ENCODE data around the gene FSTL3.
A peak's percentile ranks its signal among the peaks of the same experiment; 100 is the strongest.
"Not testable (repeated sequence)": the region's sequence is repeated elsewhere in the genome, so short reads cannot be mapped to it uniquely, and the experiment has no call there.

FSTL3 gene

GRCh38 chr19:711254-711653 lies 35.1 kb downstream of the FSTL3 start:
- DNase-seq (ENCODE audit: low spot score): no peak

GRCh38 chr19:715347-715746 lies 39.2 kb downstream of the FSTL3 start:
- no peak for DNase-seq (ENCODE audit: low spot score)

- no peak for DNase-seq (ENCODE audit: low spot score)
Observed at GRCh38 chr19:718251-718951, 42.2 kb downstream of the FSTL3 start.

- DNase-seq (ENCODE audit: low spot score): peak; percentile 39
Observed at GRCh38 chr19:718991-719512, 42.9 kb downstream of the FSTL3 start.

GRCh38 chr19:719636-720344 lies 43.6 kb downstream of the FSTL3 start:
- DNase-seq (ENCODE audit: low spot score): peak; percentile 38

GRCh38 chr19:720345-721160 lies 44.4 kb downstream of the FSTL3 start:
- DNase-seq (ENCODE audit: low spot score): peak; percentile 30

DNA sequence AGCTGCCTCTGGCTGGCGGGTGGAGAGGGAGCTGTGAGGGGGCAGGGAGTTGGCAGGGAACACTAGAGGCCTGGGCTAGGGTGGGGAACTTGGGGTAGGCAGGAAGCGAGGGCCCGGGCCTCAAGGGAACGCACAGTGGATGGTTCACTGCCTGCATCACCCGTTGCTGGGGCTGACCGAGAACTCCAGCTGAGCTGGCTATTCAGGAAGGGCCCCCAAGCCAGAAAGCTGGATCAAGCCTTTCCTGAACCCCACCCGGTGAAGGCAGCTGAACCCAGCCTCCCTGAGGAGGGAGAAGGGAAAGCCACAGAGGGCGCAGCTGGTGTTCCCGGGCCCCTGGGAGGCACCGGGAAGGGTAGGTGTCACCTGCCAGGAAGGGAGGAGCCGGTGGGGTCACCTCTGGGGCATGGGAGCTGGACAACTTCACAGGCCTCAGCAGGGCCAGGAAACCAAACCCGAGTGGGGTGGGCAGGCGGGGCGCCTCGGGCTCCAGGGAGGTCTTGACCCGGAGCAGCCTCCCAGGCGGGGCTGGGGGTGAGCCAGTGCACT lies 46.4 kb downstream of the FSTL3 start:
- DNase-seq (ENCODE audit: low spot score): no peak

GRCh38 chr19:723247-723646 lies 47.1 kb downstream of the FSTL3 start:
- no peak for DNase-seq (ENCODE audit: low spot score)

- no peak for DNase-seq (ENCODE audit: low spot score)
Observed at GRCh38 chr19:723714-724113, 47.5 kb downstream of the FSTL3 start.

DNA sequence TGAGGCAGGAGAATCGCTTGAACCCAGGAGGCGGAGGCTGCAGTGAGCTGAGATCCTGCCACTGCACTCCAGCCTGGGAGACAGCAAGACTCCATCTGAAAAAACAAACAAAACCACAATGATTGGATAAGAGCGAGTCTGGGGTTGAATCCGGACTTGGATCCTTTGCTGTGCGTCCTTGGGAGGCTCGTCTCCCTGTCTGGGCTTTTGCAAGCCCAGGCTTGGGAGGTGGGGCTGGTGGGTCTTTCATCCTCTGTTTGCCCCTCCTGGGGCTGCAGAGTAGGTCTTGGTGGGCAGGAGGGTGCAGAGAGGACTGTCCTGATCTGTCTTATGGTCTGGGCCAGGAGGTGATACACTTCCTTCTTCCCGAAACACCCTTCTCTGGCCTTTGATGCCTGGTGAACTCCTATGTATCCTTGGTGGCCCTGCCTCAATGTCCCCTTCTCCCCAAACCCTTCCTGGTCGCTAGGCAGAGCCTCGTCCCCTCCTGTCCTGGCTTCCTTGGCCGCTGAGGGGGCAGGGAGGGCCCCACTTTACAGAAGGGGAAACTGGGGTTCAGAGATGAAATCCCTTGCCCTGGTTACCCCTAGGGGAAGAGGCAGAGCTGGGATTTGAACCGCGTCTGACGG lies 49.4 kb downstream of the FSTL3 start:
- no peak for DNase-seq (ENCODE audit: low spot score)

- no peak for DNase-seq (ENCODE audit: low spot score)
Observed at GRCh38 chr19:726993-727956, 51.1 kb downstream of the FSTL3 start.

DNA sequence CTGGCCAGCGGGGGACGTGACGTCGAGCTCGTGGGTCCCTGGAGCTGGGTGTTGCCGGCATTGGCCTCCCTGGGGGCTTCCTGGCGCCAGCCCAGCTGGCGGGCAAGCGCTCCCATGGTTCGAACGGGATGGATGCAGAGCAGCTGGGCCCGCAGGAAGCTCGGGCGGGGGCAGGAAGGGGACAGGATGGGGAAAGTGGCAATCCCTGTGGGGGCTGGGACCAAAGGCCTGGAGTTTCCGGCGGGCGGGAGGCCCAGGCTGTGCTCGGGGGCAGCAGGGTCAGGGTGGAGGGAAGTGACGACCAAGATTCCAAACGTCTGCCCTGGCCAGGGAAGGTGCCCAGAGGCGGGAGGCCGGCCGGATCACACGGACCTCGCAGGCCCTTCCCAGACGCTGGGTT lies 51.8 kb downstream of the FSTL3 start:
- DNase-seq (ENCODE audit: low spot score): no peak

DNA sequence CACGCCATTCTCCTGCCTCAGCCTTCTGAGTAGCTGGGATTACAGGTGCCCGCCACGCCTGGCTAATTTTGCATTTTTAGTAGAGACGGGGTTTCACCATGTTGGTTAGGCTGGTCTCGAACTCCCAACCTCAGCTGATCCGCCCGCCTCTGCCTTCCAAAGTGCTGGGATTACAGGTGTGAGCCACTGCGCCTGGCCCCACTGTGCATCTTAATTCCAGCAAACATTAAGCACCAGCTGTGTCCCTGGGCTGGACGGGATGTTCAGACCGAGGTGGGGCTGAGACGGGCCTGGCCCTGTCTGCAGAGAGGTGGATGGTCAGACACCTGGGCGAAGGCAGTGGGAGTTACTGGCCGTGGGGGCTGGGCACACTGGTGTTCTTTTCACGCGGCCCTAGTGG lies 53.4 kb downstream of the FSTL3 start:
- not testable (repeated sequence) for DNase-seq (ENCODE audit: low spot score)

DNA sequence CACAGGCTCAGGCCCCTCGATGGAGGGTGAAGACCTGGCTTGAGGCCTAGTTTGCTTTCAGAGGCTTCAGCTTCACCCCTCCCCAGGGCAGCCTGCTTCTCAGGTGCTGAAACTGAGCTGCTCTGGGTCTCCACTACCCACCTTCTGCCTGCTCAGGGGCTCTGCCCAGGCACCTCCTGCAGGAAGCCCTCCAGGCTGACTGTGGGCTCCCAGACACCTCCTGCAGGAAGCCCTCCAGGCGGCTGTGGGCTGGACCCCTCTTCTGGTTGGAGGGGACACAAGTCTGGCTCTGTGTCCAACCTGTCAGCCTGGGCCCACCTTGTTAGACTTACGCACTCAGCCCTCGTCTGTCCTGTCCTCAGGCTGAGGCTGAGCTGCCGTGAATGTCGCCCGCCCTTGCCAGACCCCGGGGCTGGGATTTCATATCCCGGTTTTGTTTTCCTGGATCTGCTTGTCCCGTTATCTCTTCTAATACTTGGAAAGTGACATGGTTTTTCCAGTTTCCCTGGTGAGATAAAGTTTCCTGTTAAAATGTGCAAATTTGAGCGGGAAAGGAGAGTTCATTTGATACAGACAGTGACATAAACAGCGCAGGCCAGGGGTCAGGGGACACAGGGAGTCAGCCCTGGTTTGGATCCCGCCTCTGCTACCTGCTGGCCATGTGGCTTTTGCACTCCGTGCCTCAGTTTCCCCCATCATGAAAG lies 53.9 kb downstream of the FSTL3 start:
- no peak for DNase-seq (ENCODE audit: low spot score)

GRCh38 chr19:731000-731399 lies 54.8 kb downstream of the FSTL3 start:
- no peak for DNase-seq (ENCODE audit: low spot score)

GRCh38 chr19:732148-733069 lies 56.2 kb downstream of the FSTL3 start:
- DNase-seq (ENCODE audit: low spot score): no peak
